Raji (cell line): ENCODE measurements around the gene VPS51.

Source experiments
- POLR2A ChIP-seq: IDR thresholded peaks from 2 replicates; pipeline ENCODE4 v1.6.1; 2011; ENCODE audit warnings: low read depth, low read length, control low read depth; ENCODE audit not compliant: insufficient read depth

The VPS51 gene

DNA sequence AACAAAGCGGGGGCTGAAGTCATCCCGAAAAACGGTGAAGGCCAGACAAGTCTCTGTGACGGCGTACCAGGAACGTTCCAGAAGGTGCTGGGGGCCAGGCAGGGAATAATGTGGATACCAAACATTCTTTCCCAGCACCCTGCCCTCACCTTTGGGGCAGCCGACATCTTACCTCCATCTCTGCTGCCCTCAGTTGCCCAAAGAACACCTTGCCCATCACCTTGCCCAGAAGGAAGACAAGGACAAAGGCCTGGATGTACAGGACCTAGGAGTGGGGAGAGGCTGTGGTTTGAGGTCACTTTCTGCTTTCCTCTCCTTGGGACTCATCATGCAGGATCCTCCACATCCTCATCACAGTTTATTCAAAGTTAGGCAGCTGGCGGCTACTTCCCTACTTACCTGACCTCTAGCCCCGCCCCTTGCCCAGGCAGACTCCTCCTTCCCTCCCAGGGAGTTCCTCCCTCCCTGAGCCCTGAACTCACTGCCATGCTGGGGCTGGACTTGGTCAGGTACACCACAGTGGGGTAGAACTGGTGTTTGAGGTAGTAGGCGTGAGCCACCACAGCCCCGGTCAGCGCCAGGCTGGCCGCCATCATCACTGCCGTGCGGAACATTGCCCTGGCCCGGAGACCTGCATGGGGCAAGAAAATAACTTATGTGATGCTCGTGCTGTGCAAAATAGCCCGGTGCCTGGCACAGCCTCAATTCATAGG lies 37.1 kb downstream of the VPS51 start:
- TF ChIP-seq POLR2A: peak; percentile 99

DNA sequence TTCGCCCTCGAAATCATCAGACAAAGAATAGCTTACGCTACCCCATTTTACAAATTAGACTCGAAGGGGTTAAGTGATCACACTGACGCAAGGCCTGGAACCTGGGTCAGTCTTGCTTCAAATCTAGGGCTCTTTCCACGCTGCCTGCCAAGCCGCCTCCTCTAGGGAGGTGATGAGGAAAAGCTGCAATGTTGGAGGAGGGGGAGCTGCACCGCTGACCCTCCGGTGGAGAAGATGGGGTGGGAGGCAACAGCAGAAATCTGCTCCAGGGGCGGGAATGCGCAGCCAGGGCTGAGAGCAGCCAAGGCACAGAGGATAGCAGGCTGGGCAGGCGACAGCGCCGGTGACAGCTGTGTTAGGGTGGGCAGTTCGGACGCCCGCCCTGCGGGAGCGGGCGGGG lies 37.7 kb downstream of the VPS51 start:
- no peak for TF ChIP-seq POLR2A

DNA sequence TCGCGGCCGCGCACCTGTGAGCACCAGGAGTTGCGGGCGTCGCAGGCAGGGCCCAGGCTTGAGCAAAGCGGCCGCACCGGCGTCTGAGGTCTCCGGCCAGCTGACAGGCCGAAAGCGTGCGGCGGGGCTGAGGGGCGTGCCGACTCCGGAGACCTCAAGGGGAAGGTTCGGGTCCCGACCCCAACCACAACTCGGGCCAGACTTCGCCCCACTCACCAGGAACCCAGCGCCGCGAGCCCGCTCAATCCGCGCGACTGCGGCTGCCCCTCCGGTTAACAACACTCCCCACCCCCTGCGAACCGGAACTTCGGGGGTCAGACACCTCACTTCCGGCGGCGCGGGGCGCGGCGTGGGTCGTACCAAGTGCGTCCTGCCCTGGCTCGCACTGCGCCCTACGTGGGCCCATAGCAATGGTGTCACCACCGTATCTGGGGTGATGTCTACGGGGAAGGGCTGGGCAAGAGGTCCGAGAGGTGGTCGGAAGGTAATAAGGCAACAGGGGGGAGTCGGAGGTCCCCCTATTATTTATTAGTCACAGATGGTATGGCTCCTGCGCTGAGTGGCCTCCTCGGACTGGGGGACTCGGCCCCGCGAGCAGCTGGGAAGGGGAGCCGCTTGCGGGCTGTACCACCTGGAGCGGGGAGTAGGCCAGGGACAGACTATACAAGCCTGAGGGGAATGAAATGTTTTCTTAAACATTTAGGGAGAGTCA lies 38.4 kb downstream of the VPS51 start, which contains the start of gene SYVN1:
SYVN1 (minus strand) TSS at position 280 of the 712 bp plus-strand sequence. CDS start 918 bp downstream, outside the sequence.
- peak; percentile 88 for TF ChIP-seq POLR2A

DNA sequence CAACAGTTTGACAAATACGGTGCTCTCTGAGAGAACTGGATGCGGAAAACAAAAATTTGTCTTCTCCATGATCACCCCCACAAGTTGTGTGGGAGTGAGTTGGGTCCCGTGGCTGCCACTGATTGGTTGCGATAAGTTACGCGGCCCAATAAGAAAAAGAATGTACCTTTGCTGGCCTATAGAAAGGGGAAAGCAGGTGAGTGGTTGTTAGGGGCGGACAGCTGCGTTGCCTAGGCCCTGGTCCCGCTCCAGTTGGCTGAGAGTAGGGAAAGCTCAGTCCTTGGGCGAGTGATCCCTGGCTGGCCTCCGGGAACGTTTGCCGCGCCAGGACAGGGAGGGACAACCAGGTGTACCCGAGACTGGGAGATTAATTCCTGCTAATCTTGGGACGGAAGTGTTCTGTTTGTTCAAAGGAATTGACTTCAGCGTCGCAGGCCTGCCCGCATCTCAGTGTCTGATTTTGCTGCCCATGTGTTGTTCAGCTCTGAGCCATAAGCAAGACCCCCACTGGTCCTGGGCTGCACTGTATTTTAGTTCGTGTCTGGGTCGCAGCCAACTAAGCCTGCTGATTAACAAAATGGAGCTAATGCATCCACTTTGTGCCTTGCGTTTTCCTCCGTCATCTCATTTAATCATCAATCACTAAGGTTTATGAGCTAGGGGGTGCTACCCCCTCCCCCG lies 39.1 kb downstream of the VPS51 start:
- TF ChIP-seq POLR2A: peak; percentile 90

DNA sequence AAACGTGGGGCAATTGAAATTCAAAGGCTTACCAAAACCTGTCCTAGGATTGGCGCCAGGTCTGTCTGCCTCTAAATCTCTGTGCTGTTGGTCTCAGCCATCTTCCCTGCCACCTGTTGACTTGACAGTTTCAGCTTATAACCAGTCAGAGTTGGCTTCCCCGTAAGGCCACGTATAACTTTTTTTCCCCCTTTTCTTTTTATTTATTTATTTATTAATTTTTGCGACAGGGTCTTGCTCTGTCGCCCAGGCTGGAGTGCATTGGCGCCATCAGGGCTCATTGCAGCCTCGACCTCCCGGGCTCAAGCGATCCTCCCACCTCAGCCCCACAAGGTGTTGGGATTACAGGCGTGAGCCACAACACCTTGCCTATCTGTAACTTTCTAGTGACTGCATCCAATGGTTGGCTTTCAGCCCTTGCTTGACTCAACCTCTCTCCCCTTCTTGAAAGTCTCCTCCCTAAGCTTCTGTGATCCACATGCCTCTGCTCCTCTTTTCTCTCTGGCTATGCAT lies 39.7 kb downstream of the VPS51 start:
- TF ChIP-seq POLR2A: no peak

DNA sequence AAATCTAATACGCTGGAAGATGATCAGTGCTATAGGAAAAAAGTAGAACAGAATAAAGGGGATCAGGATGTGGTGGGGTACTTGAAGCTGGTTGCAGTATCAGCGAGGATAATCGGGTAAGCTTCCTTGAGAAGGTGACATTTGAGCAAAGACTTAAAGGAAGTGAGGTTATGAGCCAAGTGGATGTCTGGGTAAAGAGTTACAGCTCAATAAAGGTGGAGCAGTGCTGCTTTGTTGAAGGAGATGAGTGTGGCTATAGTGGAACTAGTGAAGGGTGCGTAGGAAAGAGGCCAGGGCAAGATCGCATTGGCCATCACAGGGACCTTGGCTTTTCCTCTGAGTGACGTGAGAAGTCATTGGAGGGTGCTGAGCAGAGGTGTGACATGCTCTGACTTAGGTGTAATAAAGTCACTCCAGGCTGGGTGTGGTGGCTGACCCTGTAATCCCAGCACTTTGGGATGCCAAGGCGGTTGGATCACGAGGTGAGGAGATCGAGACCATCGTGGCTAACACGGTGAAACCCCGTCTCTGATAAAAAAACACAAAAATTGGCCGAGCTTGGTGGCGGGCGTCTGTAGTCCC lies 40.6 kb downstream of the VPS51 start:
- TF ChIP-seq POLR2A: no peak

DNA sequence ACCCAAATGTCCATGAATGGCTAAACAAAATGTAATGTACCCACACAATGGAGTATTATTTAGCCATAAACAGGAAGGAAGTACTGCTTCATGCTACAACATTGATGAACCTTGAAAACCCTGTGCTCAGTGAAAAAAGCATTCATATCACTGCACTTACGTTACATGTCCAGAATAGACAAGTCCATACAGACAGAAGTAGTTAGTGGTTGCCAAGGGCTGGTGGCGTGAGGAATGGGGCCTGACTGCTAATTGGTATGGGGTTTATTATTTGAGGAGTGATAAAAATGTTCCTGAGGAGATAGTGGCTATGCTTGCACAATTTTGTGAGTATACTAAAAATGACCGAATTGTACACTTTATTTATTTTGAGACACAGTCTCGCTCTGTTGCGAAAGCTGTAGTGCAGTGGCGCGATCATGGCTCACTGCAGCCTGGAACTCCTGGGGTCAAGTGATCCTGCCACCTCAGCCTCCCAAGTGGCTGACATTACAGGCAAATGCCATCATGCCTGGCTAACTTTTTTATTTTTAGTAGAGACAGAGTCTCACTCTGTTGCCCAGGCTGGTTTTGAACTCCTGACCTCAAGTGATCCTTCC lies 46.0 kb downstream of the VPS51 start:
- TF ChIP-seq POLR2A: no peak

DNA sequence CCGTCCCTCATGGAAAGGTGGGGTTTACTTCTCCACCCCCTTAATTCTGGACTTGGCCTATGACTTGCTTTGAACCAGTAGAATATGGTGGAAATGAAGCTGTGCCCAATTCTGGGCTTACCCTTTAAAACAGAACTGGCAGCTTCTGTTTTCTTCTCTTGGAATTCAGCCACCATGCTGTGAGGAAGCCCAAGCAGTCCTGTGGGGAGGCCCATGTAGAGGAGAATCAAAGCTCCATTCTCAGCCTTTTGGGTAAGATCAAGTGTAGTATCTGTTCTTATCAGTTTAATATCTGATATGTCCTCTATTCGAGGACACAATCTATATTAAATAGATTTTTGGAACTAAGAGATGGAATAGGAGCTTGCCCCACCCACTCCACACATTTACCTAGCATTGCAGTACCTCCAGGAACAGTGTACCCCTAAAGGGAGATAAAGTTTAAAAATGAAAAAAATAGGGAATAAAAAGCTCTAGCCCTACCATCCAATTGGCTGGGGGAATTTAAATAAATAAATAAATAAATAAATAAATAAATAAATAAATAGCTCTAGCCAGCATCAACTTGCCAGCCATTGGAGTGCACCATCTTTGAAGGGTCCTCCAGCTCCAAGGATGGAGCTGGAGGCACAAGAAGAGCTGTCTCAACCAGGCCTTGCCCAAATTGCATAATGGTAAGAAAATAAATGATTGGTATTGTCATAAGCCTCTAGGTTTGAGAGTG lies 51.5 kb downstream of the VPS51 start:
- no peak for TF ChIP-seq POLR2A

DNA sequence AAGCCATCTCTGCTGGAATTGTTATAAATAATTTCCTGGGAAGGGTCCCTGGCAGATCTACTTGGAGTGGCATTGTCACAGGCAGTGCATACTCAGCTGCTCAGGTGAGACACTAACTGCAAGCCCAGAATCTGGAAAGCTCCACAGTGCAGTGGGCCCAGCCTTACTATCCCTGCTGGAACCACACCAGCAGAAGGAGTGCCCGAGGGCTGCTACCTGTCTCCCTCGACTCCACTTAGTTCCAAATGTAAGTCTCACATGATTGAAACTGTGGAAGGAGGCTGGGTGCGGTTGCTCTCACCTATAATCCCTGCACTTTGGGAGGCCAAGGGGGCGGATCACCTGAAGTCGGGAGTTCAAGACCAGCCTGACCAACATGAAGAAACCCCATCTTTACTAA lies 52.6 kb downstream of the VPS51 start:
- TF ChIP-seq POLR2A: no peak

DNA sequence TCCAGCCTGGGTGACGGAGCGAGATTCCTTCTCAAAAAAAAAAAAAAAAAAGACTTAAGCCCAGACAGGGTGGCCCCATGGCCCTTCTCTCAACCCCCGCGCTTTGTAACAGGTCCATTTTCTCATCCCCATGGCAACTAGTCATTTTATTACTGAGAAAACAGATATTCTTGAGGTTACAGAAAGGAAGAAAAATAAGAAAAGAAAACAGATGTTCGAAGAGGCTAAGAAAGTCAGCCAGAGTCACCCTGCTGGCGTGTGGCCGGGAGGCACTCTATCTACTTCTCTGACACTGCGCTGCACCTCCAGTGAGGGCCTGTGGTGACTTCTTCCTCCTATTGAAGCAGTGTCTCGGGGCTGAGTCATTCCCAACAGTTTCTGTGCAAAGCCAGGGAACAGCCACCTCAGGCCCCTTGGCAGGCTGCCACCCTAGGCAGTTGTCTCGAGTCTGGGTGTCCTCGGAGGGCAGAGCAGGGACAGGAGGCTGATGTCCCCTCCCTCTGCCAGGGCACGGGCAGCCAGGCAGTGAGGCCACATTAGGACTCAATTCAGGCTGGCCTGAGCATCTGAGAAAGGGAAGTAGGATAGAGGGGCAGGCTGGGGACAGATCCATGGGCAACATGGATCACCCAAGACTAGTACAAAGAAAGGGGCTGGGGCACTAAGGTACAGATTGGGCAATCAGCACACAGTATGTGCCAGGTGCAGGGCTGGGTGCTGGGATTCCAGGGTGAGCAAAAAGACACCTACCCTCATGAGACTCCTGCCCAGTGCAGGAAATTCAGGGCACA lies 54.7 kb downstream of the VPS51 start:
- no peak for TF ChIP-seq POLR2A

DNA sequence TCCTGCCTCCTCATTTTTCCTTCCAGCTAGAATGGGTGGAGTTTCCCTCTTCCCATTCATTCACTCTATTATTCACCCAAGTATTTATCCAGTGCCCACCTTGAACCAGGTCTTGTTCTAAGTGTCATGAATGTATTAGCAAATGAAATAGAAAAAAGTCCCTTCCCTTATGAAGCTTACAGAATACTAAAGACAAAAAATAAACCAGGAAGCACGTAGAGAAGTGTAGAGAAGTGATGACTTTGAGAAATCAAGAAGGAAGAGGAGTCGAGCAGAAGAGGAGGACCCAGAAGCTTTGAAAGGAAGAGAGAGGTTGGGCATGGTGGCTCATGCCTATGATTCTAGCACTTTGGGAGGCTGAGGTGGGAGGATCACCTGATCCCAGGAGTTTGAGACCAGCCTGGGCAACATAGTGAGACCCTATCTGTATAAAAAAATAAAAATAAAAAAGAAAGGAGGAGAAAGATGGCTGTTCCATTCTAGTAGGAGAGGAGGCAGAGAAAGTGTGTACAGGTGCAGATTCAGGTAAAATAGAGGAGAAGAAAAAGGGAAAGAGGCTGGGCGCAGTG lies 55.4 kb downstream of the VPS51 start:
- TF ChIP-seq POLR2A: no peak

DNA sequence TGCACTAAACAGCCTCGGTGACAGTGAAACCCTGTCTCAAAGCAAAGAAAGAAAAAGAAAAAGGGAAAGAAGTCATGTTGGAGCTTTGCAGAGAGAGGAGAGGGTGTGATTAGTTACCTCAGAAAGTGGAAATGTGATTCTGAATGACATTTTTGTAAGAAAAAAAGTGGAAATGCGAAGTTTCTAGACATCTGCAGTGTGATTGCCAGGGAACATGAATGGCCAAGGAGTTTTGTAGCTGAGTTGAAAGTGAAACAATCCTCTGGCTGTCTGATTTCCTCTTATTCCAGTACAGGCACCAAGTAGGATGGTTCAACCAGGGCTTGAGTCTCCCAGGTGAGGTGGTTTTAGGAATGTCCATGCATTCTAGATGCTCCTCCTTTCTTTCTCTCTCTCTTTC lies 56.1 kb downstream of the VPS51 start:
- TF ChIP-seq POLR2A: no peak

DNA sequence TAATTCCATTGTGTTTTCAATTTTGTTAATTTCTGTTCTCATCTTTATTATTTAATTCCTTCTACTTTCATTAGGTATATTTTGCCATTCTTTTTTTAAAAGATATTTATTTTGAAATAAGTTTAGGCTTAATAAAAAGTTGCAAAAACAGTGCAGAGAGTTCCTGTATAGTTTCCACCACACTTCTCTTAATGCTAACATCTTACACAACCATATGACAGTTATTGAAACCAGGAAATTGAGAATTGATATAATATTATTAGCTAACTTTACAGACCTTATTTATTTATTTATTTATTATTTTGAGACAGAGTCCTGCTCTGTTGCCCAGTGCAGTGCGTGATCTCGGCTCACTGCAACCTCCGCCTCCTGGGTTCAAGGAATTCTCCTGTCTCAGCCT lies 60.2 kb downstream of the VPS51 start:
- TF ChIP-seq POLR2A: no peak
